ENCODE results near the gene SLC16A13. TPM values are rescaled to one million over a fixed set of nuclear protein-coding genes. Genes with fewer than 3 reads are reported as not detected.

Gene SLC16A13
- total and polyA plus RNA-seq, 10 of the 15 experiments (the other 5 are each of a cell fraction or from before 2014, with no cell fraction given) = 0.34 to 12.1 (median 3.3) TPM

DNA sequence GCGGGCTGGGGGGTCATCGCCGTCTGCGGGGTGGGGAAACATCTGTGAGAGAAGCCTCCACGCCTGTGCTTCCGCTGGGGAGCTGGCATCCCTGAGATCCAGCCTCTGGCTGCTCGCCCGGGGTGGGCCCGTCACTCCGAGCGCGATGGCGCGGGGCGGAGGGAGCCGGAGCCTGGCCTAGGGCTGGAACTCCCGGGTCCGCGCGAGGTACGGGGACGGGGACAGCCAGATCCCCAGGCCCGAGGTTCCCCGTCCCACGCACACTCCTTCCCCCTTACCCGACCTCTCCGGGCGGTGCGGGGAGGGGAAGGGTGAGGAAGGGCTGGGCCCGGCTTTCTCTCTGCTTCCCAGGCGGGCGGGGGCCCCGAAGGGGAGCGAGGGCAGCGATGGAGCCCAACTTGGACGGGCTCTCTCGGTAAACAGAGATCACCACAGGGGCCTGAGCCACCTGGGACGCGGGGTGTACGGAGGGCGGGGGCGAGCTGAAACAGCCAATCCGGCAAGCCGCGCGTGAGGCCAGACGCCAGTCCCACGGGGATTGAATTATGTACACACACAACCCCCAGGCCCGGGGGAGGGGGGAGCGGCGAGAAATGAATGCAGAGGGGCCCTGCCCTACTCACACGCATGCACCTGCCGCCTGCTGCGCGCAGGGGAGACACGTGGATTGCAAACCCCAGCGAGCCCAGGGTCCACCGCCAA is 7.8 kb downstream of the SLC16A13 start, which contains the start of gene SLC16A11 (continued):
- TF ChIP-seq, protein P1, sequence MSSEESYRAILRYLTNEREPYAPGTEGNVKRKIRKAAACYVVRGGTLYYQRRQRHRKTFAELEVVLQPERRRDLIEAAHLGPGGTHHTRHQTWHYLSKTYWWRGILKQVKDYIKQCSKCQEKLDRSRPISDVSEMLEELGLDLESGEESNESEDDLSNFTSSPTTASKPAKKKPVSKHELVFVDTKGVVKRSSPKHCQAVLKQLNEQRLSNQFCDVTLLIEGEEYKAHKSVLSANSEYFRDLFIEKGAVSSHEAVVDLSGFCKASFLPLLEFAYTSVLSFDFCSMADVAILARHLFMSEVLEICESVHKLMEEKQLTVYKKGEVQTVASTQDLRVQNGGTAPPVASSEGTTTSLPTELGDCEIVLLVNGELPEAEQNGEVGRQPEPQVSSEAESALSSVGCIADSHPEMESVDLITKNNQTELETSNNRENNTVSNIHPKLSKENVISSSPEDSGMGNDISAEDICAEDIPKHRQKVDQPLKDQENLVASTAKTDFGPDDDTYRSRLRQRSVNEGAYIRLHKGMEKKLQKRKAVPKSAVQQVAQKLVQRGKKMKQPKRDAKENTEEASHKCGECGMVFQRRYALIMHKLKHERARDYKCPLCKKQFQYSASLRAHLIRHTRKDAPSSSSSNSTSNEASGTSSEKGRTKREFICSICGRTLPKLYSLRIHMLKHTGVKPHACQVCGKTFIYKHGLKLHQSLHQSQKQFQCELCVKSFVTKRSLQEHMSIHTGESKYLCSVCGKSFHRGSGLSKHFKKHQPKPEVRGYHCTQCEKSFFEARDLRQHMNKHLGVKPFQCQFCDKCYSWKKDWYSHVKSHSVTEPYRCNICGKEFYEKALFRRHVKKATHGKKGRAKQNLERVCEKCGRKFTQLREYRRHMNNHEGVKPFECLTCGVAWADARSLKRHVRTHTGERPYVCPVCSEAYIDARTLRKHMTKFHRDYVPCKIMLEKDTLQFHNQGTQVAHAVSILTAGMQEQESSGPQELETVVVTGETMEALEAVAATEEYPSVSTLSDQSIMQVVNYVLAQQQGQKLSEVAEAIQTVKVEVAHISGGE (CRISPR knock-in tag; IDR thresholded peaks at IDR 0.05) = no peak
- TF ChIP-seq HDAC2 (IDR thresholded peaks at IDR 0.05) = no peak
- no peak for TF ChIP-seq KAT2A (conservative IDR thresholded peaks at IDR 0.05; ENCODE audit: control insufficient read depth, low read depth, low read length)
- TF ChIP-seq, protein P2, sequence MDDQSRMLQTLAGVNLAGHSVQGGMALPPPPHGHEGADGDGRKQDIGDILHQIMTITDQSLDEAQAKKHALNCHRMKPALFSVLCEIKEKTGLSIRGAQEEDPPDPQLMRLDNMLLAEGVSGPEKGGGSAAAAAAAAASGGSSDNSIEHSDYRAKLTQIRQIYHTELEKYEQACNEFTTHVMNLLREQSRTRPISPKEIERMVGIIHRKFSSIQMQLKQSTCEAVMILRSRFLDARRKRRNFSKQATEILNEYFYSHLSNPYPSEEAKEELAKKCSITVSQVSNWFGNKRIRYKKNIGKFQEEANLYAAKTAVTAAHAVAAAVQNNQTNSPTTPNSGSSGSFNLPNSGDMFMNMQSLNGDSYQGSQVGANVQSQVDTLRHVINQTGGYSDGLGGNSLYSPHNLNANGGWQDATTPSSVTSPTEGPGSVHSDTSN (IDR thresholded peaks at IDR 0.05; ENCODE audit: insufficient replicate concordance, low read depth, low read length) = no peak
- TF ChIP-seq ZNF24 (IDR thresholded peaks at IDR 0.05) = no peak
- TF ChIP-seq NFXL1 (IDR thresholded peaks at IDR 0.05; ENCODE audit: borderline replicate concordance) = no peak
- TF ChIP-seq, protein P3, sequence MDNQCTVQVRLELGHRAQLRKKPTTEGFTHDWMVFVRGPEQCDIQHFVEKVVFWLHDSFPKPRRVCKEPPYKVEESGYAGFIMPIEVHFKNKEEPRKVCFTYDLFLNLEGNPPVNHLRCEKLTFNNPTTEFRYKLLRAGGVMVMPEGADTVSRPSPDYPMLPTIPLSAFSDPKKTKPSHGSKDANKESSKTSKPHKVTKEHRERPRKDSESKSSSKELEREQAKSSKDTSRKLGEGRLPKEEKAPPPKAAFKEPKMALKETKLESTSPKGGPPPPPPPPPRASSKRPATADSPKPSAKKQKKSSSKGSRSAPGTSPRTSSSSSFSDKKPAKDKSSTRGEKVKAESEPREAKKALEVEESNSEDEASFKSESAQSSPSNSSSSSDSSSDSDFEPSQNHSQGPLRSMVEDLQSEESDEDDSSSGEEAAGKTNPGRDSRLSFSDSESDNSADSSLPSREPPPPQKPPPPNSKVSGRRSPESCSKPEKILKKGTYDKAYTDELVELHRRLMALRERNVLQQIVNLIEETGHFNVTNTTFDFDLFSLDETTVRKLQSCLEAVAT (IDR thresholded peaks at IDR 0.05) = peak; percentile 21; the same call in 1 of the 2 replicates
- no peak for TF ChIP-seq SIX5 (IDR thresholded peaks at IDR 0.05; ENCODE audit: low read depth, low read length, severe bottlenecking)
- 0 out of 2 replicates have a peak, but pooled peaks have one; percentile 19 for TF ChIP-seq TARDBP (IDR thresholded peaks at IDR 0.05; ENCODE audit: borderline replicate concordance)
- TF ChIP-seq YBX1 (IDR thresholded peaks at IDR 0.05) = no peak
- no peak for TF ChIP-seq SREBF1 (IDR thresholded peaks at IDR 0.05; ENCODE audit: low read length)
- no peak for TF ChIP-seq CHD1 (IDR thresholded peaks at IDR 0.05; ENCODE audit: low read depth, low read length)
- no peak for TF ChIP-seq SMAD5 (IDR thresholded peaks at IDR 0.05; ENCODE audit: low read depth)
- TF ChIP-seq SMARCA5 (IDR thresholded peaks at IDR 0.05) = no peak
- TF ChIP-seq SIN3A (IDR thresholded peaks at IDR 0.05; ENCODE audit: low read depth, low read length) = no peak
- TF ChIP-seq, protein P4, sequence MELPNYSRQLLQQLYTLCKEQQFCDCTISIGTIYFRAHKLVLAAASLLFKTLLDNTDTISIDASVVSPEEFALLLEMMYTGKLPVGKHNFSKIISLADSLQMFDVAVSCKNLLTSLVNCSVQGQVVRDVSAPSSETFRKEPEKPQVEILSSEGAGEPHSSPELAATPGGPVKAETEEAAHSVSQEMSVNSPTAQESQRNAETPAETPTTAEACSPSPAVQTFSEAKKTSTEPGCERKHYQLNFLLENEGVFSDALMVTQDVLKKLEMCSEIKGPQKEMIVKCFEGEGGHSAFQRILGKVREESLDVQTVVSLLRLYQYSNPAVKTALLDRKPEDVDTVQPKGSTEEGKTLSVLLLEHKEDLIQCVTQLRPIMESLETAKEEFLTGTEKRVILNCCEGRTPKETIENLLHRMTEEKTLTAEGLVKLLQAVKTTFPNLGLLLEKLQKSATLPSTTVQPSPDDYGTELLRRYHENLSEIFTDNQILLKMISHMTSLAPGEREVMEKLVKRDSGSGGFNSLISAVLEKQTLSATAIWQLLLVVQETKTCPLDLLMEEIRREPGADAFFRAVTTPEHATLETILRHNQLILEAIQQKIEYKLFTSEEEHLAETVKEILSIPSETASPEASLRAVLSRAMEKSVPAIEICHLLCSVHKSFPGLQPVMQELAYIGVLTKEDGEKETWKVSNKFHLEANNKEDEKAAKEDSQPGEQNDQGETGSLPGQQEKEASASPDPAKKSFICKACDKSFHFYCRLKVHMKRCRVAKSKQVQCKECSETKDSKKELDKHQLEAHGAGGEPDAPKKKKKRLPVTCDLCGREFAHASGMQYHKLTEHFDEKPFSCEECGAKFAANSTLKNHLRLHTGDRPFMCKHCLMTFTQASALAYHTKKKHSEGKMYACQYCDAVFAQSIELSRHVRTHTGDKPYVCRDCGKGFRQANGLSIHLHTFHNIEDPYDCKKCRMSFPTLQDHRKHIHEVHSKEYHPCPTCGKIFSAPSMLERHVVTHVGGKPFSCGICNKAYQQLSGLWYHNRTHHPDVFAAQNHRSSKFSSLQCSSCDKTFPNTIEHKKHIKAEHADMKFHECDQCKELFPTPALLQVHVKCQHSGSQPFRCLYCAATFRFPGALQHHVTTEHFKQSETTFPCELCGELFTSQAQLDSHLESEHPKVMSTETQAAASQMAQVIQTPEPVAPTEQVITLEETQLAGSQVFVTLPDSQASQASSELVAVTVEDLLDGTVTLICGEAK (IDR thresholded peaks at IDR 0.05; ENCODE audit: borderline replicate concordance) = no peak
- no peak for TF ChIP-seq LARP7 (IDR thresholded peaks at IDR 0.05)
- TF ChIP-seq ZNF207 (IDR thresholded peaks at IDR 0.05; ENCODE audit: borderline replicate concordance) = no peak
- no peak for TF ChIP-seq ASH2L (IDR thresholded peaks at IDR 0.05; ENCODE audit: borderline replicate concordance, low read depth)
- TF ChIP-seq CEBPB (IDR thresholded peaks at IDR 0.05; ENCODE audit: borderline replicate concordance in 1 of 2, low read depth in 2 of 2, low read length in 2 of 2) = no peak

Measured in GM12878 (cell line).